Islet precursor cell (in vitro differentiated cells): Measurements from ENCODE around the gene RBM17.
"Not testable (repeated sequence)": the region's sequence is repeated elsewhere in the genome, so short reads cannot be mapped to it uniquely, and the experiment has no call there.

Source experiments
- DNase-seq: peaks from one replicate; pipeline ENCODE4 v3.0.0-alpha.2; 2018

Gene RBM17

DNA sequence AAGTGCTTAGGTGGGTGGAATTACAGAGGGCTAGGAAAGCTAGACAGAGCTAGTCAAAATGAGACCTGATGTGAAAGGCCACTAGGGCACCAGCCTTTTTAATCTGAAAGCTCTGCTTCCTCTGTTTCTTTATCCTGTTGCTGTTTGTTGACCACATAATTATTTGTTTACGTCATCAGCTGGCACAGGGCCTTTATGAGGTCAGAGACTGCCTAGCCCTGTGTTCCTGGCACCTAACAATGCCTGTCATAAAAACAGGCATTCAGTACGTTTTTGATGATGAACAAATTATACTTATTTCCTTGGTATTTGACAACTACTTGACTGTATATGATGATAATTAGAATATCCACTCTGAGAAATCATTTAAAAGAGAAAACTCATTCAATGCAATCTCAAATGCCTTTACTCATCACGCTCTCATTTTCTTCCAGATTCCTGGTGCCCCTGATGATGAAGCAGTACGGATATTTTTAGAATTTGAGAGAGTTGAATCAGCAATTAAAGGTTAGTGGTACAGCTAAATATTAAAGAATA lies 26.0 kb downstream of the RBM17 start:
- no peak for DNase-seq

DNA sequence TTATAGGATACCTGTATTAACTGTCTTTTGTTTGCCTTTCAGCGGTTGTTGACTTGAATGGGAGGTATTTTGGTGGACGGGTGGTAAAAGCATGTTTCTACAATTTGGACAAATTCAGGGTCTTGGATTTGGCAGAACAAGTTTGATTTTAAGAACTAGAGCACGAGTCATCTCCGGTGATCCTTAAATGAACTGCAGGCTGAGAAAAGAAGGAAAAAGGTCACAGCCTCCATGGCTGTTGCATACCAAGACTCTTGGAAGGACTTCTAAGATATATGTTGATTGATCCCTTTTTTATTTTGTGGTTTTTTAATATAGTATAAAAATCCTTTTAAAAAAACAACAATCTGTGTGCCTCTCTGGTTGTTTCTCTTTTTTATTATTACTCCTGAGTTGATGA lies 26.6 kb downstream of the RBM17 start:
- DNase-seq: no peak

DNA sequence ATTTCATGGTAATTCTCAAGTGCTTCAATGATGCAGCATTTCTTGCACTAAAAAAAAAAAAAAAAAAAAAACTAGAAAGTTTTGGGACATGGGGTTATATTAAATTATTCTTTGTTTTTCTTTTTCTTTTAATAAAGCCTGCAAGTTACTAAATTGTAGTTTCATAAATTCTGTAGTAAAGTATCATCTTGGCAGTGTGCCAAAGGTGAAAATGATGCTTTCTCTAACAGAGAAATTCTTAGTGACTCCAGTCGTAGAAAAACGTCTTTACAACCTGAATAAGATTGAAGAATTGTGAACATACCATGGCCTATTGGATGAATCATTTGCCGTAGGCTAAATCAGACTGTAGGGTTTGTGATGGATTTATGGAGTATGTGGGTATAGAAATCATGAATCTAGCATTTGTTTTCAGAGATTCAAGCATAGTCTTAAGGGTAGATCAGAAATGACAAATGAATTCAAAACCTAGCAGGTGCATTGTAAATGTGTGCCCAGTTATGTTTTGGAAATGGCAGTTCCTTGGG lies 27.1 kb downstream of the RBM17 start:
- DNase-seq: no peak

DNA sequence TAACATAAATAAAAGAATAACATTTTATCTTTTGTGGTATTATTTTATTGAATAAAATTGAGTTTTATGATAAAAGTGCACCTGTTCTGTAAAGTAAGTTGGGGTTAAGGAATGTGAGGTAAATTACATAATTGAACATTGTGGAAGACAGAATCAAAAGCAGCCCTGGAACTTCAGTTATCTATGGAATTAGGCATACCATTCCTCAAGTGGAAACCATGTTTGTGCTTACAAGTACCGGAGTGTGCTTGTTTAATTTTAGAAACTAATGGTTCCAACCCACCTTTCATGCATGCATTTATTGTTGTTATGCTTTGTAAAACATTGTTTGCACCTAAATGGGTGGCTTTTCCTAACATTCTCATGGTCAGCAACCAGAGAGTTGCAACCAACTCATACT lies 28.0 kb downstream of the RBM17 start:
- no peak for DNase-seq

DNA sequence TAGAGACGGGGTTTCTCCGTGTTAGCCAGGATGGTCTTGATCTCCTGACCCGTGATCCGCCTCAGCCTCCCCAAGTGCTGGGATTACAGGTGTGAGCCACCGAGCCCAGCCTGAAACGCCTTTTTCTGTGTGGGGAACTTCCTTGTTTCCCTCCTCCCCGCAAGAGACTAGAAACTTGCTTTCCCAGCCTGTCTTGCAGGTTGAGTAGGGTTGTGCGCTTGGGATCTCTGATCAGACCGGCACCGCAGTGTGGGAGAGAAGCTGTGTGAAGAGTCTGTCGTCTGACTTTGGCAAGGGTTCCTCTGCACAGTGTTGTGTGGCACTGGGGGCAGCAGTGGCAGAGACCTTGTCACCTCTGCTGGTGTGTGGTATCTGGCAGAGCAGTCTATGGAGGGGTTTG lies 28.9 kb downstream of the RBM17 start:
- DNase-seq: no peak

DNA sequence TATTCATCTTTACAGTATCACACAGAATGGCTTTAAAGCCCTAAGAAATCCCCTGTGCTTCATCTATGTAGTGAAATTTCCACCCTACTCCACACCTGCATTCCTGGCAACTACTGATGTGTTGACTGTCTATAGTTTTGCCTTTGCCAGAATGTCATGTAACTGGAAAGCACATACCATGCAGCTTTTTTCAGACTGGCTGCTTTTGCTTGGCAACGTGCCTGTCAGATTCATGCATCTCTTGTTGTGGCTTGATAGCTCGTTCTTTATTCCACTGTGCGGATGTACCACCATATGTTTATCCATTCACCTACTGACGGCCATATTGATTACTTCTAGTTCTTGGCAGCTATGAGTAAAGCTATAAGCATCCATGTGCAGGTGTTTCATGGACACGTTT lies 30.6 kb downstream of the RBM17 start:
- DNase-seq: no peak

DNA sequence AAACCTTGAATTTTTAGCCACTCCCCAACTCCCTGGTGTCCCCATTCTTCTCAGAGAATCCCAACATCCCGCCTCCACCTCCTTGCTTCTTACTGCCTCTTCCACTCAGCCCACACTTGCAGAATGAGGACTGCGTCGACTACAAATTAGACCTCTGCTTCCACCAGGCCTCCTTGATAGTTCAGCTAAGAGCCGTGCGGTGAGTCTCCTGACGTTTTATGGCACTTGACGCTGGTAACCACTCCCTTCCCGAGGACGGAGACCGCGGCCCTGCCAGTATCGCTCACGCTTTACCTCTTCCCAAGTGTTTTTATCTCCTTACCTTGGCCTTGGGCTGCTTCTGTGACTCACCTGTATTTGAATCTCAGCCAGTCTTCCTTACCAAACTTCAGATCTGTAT lies 31.1 kb downstream of the RBM17 start:
- DNase-seq: peak; percentile 50

DNA sequence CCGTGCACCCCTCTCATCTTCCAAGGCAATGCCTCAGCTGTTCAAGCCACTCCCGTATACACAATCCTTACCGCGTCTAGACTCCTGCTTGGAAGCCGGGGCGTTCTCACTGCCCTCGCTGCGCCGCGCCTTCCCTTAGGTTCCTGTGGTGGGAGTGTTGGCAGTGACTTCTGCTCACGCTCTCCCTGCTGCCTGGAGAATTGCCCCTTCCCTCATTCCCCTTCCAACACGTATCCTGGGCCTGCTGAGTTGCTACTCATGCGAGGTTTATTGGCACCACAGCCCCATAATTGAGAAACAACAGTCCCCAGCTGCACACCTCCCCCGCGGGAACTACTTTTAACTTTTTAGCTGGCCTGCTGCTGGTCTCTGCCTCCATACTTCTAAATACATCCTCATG lies 31.9 kb downstream of the RBM17 start:
- DNase-seq: peak; percentile 52

DNA sequence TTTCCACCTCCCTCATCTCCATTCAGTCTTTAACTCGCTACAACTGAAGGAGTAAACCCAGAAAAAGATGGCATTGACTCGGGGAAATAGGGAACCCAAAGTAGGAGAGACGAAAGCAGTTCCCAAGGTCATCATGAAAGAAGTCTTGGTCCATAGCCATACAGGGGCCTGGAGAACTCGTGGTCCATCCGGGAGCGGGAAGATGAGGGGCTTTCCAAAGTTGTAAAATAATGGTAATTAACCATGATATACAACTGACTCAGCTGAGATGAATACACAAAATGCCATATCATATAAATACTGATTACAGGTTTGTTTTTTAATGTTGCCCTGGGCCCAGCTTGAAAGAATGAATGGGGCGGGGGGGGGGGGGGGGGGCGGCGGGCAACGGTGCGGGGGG lies 32.3 kb downstream of the RBM17 start:
- DNase-seq: no peak

DNA sequence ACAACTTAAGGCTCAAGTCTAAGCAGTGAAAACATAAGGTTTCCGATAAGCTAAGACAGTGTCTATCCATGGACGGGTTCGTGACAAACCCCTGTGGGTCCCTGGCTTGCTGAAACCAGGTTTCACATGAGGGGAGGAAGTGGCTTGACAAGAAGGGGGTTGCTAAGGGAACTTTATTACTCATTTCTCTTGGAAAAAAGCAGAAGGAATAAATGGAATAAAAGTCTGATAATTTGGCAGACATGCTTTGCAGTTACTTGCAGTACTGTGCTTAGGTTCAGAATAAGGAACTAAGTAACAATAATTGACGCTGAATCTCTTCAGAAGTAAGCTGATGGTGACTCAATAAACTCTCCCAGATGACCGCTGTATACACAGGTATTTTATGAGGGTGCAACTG lies 34.7 kb downstream of the RBM17 start:
- DNase-seq: no peak

DNA sequence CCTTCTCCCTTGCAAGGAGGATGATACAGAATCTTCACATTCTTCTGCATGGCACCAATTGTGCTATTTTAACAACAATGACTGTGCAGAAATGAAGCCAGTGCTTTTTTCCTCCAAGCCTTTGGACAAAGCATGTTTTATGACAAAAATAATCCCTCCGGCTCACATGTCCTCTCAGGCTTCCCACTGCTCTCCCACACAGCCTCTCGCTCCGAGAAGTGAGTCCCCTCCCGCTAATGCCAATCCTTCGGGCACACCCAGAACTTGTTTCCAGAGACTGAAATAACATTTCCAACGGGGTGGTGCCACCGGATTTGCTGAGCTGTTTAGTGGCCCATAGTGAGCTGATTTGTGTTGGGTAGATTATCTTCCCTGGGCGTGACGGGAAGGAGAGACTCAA lies 35.8 kb downstream of the RBM17 start:
- DNase-seq: no peak

DNA sequence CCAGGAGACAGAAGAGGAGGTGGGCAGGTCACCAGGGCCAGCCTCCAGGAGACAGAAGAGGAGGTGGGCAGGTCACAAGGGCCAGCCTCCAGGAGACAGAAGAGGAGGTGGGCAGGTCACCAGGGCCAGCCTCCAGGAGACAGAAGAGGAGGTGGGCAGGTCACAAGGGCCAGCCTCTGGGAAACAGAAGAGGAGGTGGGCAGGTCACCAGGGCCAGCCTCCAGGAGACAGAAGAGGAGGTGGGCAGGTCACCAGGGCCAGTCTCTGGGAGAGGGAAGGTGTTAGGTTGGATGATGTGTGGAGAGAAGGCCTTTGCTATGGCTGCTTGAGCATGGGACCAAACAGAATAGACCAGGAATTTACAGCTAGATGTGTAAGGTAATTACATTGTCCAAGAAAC lies 38.6 kb downstream of the RBM17 start:
- DNase-seq: not testable (repeated sequence)

DNA sequence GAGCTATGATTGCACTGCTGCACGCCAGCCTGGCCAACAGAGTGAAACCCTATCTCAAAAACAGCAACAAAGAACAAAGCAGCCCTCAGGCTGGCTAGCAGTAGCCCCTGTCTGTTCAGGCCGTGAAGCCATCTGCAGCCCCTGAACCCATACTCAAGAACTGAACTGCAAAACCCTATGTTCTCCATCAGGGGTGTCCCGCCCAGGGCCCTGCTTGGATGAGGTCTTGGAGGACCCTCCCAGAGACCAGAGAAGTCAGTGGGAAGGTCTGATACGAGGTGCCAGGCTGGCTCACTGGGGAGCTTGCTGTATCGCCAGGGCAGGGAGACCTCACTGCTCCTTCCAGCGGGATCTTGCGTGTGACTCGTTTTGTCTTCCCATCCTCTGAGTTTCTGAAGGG lies 39.3 kb downstream of the RBM17 start:
- peak; percentile 56 for DNase-seq

DNA sequence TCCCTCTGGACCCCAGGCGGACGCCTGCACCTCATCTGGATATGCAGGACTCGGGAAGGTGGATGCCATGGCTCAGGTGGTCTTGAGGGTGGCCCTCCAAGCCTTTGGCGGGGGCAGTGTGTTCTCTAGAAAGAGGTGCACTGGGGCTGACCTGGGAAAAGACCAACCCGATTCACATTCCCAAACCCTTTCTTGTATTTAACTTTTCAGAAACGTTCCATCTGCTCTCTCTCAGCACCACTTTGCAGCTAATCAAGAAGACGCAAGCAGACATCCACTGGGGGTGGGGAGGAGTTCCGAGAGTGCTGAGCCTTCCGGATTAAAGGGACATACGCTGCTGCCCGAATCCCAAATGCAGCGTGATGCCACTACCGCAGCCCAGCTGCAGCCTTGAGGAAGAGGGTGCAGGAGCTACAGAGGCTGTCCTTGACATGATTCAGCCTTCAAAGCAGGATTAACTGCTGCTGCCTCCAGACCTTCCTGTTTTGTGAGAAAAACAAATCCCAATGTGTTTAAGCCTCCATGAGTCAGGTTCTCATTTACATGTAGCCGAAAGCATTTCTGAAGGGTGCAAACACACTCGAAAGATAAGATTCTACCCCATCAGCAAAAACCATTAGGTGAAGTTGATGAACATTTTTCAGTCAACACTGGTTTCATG lies 39.9 kb downstream of the RBM17 start:
- peak; percentile 85 for DNase-seq

DNA sequence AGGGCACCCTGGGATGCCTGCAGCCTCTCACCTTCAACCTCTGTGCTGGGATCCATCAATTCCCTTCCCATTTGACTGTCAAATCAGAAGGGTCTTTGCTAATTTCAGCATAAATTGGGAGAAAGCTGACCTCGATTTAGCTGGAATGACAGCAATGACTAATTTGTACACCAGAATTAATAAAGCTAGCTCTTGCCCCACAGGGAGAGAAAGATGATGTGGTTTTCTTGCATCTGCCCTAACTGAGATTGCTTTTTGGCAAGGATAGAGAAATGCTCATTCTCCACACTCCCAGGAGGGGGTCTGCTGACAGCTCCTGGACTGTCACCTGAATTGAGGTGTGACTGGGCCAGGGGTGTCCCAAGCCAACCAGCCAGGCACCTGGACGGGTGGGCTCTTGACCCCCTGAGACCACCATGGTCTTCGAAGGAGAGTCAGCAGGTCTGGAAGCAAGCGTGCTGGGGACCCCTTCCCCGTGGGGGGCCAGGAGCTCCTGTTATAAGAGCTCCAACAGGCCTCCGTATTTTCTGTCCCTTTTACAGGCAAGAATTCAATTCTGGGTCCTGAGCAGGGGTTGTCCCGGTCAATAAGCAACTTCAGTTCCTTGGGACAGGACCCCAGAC lies 42.1 kb downstream of the RBM17 start:
- DNase-seq: no peak

DNA sequence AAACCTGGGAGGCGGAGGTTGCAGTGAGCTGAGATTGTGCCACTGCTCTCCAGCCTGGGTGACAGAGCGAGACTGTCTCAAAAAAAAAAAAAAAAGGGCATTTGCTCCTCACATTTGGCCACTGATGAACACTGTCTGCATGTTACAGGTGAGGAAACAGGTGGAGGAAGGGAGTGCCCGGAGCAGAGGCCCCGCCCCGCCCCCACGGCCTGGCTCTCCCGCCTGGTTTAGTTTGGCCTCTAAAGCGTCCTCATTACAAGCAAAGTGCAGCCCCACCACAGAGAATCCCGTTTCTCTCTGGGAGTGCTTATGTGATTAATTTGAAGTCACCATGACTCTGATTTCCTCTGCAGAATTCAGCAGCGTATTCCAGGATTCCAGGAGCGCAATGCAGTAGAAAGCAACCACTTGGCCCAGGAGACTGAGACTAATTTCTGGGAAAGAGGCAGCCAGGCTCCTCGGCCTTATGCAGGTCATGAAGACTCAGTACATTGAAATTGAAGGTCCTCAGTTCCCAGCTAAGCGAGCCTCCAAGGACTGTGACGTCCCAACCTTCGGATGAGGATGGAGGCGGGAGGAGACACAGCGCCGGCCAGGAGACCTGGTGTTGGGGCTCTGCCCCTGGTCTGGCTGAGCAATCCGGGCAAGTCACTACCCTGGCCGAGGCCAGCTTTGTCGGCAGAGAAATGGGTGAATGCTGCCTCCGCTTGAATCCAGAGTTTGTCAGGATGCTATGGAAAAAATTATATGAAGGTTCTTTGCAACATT lies 44.7 kb downstream of the RBM17 start:
- no peak for DNase-seq

DNA sequence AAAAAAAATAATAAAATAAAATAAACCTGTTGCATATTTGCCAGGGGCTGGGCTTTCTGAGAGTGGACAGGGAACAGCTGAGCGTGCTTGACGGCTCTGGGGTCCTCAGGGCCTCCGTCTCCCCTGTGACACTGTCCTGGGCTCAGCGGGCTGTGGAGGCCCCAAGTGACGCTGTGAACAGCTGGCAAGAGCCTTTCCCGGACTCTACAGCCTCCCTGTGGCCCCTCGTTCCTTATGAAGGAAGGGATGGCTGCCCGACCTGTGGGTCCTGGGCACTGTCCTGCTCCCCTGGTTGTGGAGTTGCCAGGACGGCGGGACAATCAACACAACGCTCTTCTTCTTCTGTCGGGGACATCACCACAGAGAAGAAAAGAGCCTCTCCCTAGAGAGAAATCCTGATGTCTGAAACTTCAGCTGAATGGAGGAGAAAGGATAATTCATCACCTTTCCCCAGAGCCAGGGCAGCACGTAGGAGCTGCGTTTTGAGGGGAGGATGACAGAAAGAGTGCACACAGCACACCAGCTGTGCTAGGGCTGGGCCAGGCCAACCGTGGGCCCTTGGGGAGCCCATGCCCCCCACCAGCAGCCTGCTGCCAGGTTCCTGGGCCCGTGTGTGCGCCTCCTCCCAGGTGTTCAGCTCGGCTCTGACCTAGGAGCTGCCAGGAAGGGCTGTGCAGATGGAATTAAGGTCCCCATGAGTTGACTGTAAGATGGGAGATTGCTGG lies 45.4 kb downstream of the RBM17 start:
- no peak for DNase-seq

DNA sequence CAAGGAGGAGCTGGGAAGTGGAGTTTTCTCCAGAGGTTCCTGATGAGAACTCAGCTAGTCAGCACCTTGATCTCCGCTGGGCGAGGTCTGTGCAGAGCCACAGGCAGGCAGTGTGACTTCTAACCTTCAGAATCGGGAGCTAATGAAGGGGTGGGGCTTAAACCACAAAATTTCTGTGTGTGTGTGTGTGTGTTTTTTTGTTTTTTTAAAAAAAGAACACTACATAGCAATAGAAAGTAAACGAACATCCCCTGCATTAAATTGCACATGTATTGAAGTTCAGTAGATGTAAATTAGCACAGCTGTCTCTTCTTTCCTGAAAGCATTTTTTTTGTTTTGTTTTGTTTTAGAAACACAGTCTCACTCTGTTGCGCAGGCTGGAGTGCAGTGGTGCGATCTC lies 46.2 kb downstream of the RBM17 start:
- no peak for DNase-seq

DNA sequence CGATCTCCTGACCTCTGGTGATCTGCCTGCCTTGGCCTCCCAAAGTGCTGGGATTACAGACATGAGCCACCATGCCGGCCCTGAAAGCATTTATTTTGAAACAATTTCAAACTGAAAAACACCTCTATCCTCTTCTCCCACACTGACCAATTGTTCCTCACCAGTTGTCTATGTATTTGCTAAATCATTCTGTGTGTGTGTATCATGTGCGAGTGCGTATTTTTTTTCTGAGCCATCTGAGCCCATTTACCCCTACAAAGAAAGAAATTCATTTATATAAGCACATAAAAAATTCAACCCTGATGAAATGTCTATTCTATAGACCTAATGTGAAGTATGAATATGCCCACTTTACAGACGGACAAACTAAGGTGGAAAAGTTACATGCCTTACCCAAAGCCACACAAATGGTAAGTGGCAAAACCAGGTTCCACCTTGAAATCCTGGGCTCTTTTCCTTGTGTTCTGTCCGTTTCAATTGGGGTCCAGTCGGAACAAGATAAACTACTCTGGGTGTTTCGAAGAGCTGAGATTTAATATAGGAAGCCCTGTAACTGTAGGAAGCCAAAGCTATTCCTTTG lies 46.8 kb downstream of the RBM17 start:
- DNase-seq: no peak

DNA sequence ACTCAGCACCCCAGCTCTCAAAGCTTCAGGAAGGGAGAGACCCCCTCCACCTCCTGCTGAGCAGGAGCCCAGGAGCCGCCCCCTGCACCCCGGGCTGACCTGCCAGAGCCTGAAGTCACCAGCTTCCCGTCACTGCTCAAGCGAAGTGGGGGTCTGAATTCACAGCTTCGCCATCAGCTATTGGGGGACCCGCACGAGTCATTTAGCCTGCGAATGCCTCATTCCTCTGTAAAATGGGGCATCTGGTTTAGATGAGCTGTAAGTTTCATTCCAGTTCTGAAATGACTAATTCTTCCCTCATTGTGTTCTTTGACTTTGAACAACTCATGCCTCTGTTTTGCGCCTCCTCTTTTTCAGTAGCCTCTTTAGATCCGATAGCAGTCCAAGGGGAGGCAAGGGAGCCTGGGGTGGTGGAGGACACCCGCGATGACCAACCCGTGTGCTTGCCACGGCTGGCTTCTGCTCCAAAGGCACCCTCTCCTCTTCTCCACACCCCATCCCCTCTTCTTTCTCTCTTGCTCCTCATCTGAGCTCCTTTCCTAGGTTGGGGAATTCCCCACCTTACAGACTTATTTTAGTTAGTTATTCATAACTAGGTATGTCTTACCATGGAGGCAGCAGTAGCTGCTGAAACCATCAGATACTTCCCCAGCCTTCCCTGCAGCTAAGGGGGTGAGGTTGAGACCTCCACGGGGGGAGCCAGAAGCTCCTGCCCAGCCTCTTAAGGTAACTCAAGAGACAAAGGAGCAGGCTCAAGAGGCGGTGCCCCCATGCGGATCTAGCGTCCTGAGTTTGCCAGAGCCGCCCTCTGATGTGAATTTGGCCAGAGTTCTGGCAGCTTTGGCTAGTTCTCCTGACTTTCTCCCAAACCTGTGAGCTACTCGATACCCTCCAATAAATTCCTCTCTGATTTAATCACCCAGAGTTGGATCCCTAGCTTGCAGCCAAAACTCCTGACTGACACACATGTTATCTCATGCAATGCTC lies 47.7 kb downstream of the RBM17 start:
- peak; percentile 54 for DNase-seq

DNA sequence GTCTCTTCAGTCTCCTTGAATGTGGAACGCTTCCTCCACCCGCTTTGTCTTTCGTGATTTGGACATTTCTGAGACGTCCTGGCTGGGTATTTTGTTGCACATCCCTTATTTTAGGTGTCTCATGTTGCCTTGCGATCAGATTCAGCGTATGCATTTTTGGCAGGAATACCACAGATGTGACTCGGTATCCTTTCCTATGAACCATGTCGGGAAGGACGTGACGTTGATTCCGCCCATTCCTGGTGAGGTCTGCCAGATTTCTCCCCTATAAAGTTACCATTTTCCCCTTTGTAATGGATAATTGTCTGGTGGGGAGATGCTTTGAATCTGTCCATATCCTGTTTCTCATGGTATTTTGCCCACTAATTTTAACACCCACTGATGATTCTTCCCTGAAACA lies 49.6 kb downstream of the RBM17 start:
- no peak for DNase-seq

DNA sequence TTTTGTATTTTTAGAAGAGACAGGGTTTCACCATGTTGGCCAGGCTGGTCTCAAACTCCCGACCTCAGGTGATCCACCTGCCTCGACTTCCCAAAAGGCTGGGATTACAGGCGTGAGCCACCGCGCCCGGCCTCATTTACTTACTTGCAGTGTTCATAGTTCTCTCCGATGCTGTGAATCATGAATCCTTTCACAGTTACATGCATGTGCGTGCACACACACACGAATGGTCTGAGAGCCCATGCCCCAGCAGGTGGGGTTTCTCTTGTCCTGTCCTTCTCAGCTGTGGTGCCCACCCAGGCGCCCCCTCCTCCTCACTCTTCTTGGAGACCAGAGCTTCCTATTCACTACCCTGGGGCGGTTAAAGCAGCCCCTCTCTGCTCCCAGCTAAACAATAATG lies 50.6 kb downstream of the RBM17 start:
- DNase-seq: no peak
